GM12878 (cell line): ENCODE data around the gene LMOD1. TPM values are rescaled to one million over a fixed set of nuclear protein-coding genes. Genes with fewer than 3 reads are reported as not detected.

Source experiments
- ATAC-seq: fragments of 200-7000 bp; cut with Tn5 transposase; 3 replicates; pipeline ENCODE4 v1.9.1; 2020; ENCODE audit warnings: mild to moderate bottlenecking, moderate library complexity
- BruUV-seq: library from RNA; stranded (reverse); fragments of 400-500 nt; replicated peaks from 2 replicates; lab custom pipeline; 2021; lab: Mats Ljungman, UMichigan
- CTCF ChIA-PET: fragments of 300-600 bp; sonication (Branson Sonifier 250); formaldehyde crosslinking; extraction: SDS; loops from one replicate; lab custom pipeline; 2021; ENCODE audit warnings: inconsistent platforms; lab: Yijun Ruan, JAX
- POLR2A ChIA-PET: fragments of 350-600 bp; formaldehyde crosslinking; extraction: SDS; loops from one replicate; lab custom pipeline; 2021; ENCODE audit warnings: inconsistent platforms; lab: Charles Lee
- RAD21 ChIA-PET: fragments of 300-600 bp; sonication (Branson Sonifier 250); formaldehyde crosslinking; loops from one replicate; lab custom pipeline; 2023; ENCODE audit warnings: antibody characterized with exemption; ENCODE audit not compliant: unreplicated experiment; lab: Charles Lee
- SMC1A ChIA-PET: fragments of 300-600 bp; sonication (Branson Sonifier 250); formaldehyde crosslinking; loops from one replicate; lab custom pipeline; 2023; ENCODE audit not compliant: unreplicated experiment, uncharacterized antibody; lab: Charles Lee
- DNase-seq: peaks from one replicate; pipeline ENCODE4 v3.0.0-alpha.2; 2011; ENCODE audit warnings: low read depth, low spot score
- FAIRE-seq: peaks from 3 replicates; lab custom pipeline; 2011; peaks lifted over from hg19 to GRCh38; lab: Jason Lieb, UNC
- H2AFZ ChIP-seq: 2 replicates; pipeline ENCODE4 v1.6.0; 2011; ENCODE audit warnings: low read depth, low read length, control low read depth; ENCODE audit not compliant: control insufficient read depth
- H3K27ac ChIP-seq: 2 replicates; pipeline ENCODE4 v1.5.1; 2011; ENCODE audit warnings: control low read depth; ENCODE audit not compliant: control insufficient read depth, insufficient read depth
- H3K27me3 ChIP-seq, 2 experiments: replicated peaks in 1 of 2; 2 replicates each; pipeline versions ENCODE4 v1.6.0 to v1.6.1; 2011; ENCODE audit warnings: low read length in 1 of 2; ENCODE audit not compliant: control insufficient read depth in 2 of 2, insufficient read depth in 2 of 2
- H3K36me3 ChIP-seq, 2 experiments: 2 replicates each; pipeline ENCODE4 v1.5.1; 2011; ENCODE audit warnings: low read length in 1 of 2; ENCODE audit not compliant: control insufficient read depth in 2 of 2, insufficient read depth in 2 of 2
- H3K4me1 ChIP-seq: 2 replicates; pipeline ENCODE4 v1.6.1; 2011; ENCODE audit warnings: mild to moderate bottlenecking, low read length, moderate library complexity, mixed read lengths; ENCODE audit not compliant: control insufficient read depth, insufficient read depth
- H3K4me2 ChIP-seq: 2 replicates; pipeline ENCODE4 v1.6.0; 2011; ENCODE audit warnings: control low read depth; ENCODE audit not compliant: control insufficient read depth, insufficient read depth
- H3K4me3 ChIP-seq: fragments of 200-600 bp; sonication (generic); 2 replicates; pipeline ENCODE4 v1.5.1; 2016
- H3K79me2 ChIP-seq: 2 replicates; pipeline ENCODE4 v1.6.0; 2011; ENCODE audit warnings: low read length; ENCODE audit not compliant: control insufficient read depth, insufficient read depth
- H3K9ac ChIP-seq: 2 replicates; pipeline ENCODE4 v1.8.0; 2011; ENCODE audit warnings: low read length, control low read depth, mixed read lengths; ENCODE audit not compliant: control insufficient read depth, insufficient read depth
- H3K9me3 ChIP-seq: replicated peaks from 3 replicates; pipeline ENCODE4 v1.5.1; 2011; ENCODE audit warnings: mild to moderate bottlenecking, low read length; ENCODE audit not compliant: control insufficient read depth, insufficient read depth
- H4K20me1 ChIP-seq: 2 replicates; pipeline ENCODE4 v1.6.0; 2011; ENCODE audit not compliant: control insufficient read depth, insufficient read depth
- IRF4 ChIP-seq: IDR thresholded peaks from 2 replicates; pipeline ENCODE4 v1.6.1; 2011; ENCODE audit warnings: low read depth, low read length
- SPI1 ChIP-seq: IDR thresholded peaks from 2 replicates; pipeline ENCODE4 v1.6.1; 2011; ENCODE audit warnings: low read depth, mild to moderate bottlenecking, low read length, moderate library complexity, borderline replicate concordance; ENCODE audit not compliant: insufficient read depth
- ZBTB4 ChIP-seq: fragments of 450-650 bp; formaldehyde crosslinking; IDR thresholded peaks from 2 replicates; pipeline ENCODE4 v1.4.0; 2022; ENCODE audit warnings: mild to moderate bottlenecking, moderate library complexity
- WGBS: methylation state at CpG from one replicate; pipeline ENCODE4 v1.1.6; 2016; ENCODE audit warnings: low lambda C conversion rate; ENCODE audit not compliant: insufficient replicate concordance, insufficient coverage; ENCODE audit errors: missing lambda C conversion rate; 5-methylcytosine and 5-hydroxymethylcytosine counted together
- in situ Hi-C: fragments of 300-500 bp; cut with MboI; formaldehyde crosslinking; loops from 9 replicates; pipeline ENCODE4 v1.14.3; 2018; ENCODE audit warnings: mixed read lengths
- intact Hi-C: fragments of 100-400 bp; cut with micrococcal nuclease; formaldehyde crosslinking; loops from one replicate; pipeline ENCODE4 v1.14.2; 2022; ENCODE audit not compliant: unreplicated experiment
- polyA plus RNA-seq, 11 experiments: library from polyadenylated mRNA; depleted of rRNA in 4 of 11; unstranded in 6 of 11; stranded (reverse) in 5 of 11; fragments of >200 nt; fragmentation: Nextera tagmentation in 4 of 11; fragmentation: Illumina TruSeq in 1 of 11; extraction: Ambion mirVana in 4 of 11; extraction: Trizol in 1 of 11; gene quantifications; 1 replicate in 1 of 11; 2 replicates in 10 of 11; pipeline versions ENCODE4 v1.2.1 to v1.2.3, GENCODE V29; 2011 to 2016; ENCODE audit warnings: inconsistent platforms in 2 of 11, missing spikeins in 2 of 11, low read depth in 1 of 11
- total RNA-seq, 4 experiments: library from RNA; depleted of rRNA in 3 of 4; stranded (reverse); fragments of >200 nt in 3 of 4; fragmentation: Illumina TruSeq in 1 of 4; extraction: Trizol in 1 of 4; gene quantifications; 2 replicates each; pipeline versions ENCODE4 v1.2.1 to v1.2.3, GENCODE V29; 2013 to 2021

Gene LMOD1
- total and polyA plus RNA-seq, 10 of the 15 experiments (the other 5 are each of a cell fraction or from before 2014, with no cell fraction given), result 0.15 TPM; not detected in 9

DNA sequence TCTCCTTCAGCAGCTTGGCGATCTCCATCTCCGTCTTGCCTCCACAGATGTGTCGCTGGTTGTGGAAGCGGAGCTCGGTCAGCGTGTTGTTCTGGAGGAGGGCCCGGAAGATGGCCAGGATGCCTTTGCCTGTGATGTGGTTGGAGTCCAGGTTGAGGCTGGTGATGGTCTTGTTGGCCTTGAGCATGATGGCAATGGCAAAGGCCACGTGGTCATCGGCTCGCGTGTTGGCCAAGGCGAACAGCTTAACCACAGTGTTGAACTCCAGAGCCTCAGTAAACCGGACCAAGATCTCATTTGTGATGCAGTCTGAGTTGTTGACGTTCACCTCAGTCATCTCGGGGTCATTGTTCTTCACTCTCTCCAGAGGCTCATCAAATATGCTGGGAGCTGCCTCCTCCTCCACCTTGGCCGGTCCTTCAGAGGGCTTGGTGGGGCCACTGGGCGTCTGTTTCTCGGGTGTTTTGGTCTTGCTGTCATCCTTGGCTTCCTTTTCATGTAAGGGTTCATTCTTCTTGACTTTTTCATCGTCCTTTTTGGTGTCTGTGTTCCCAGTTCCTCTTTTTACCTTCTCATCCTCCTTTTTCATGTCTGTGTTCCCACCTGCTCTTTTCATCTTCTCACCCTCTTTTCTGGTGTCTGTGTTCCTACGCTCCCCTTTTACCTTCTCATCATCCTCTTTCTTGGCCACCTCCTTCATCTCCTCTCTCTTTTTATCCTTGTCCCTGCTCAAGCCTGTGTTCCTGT is 46.5 kb downstream of the LMOD1 start:
- TF ChIP-seq IRF4 (0 out of 2 replicates have a peak, but pooled peaks have one; percentile 13), SPI1 (peak; percentile 80; the same call in 1 of the 2 replicates), ZBTB4 (CRISPR knock-in tag) (no peak)
- no peaks in the 10 kb centered on the region for H3K79me2 ChIP-seq
- ChIA-PET SMC1A (interaction anchor here (1.0 to 1.1 kb wide), 2 partner anchors 72 to 74 kb away, joined by 4 to 6 read pairs; no protein-coding TSS in a partner anchor), CTCF (interaction anchor here (0.7 to 10.2 kb wide), 3 partner anchors 8 to 92 kb away, joined by 3 to 233 read pairs (median 3); no protein-coding TSS in a partner anchor), RAD21 (interaction anchor here (0.9 to 1.1 kb wide), 2 partner anchors 19 to 73 kb away, joined by 3 read pairs; no protein-coding TSS in a partner anchor), POLR2A (no interaction called here)
- DNase-seq, result no peak
- H3K27ac ChIP-seq, result no peak overlapping the region
- intact Hi-C loops (no loop called here), in situ Hi-C loops (no loop called here)
- H3K36me3 ChIP-seq, result no peaks in the 10 kb centered on the region
- H3K9ac ChIP-seq, result no peak overlapping the region
- no peak overlapping the region for H3K4me3 ChIP-seq
- H3K9me3 ChIP-seq, result no peaks in the 10 kb centered on the region
- H2AFZ ChIP-seq, result no peak overlapping the region
- ATAC-seq, result no peak
- H4K20me1 ChIP-seq, result no peaks in the 10 kb centered on the region
- FAIRE-seq, result no peak
- H3K27me3 ChIP-seq, result no peaks in the 10 kb centered on the region
- no peaks in the 10 kb centered on the region for H3K4me1 ChIP-seq
- no peak overlapping the region for H3K4me2 ChIP-seq
- 69% methylated on average over 20 of the region's 20 CpGs for WGBS
- no TSS peak for BruUV-seq
